Activated gamma-delta T cell (primary cell): Measurements from ENCODE around the gene PGC.

Source experiments
- DNase-seq: peaks from one replicate; lab custom pipeline; 2025; lab: John Stamatoyannopoulos, UW

The PGC gene

DNA sequence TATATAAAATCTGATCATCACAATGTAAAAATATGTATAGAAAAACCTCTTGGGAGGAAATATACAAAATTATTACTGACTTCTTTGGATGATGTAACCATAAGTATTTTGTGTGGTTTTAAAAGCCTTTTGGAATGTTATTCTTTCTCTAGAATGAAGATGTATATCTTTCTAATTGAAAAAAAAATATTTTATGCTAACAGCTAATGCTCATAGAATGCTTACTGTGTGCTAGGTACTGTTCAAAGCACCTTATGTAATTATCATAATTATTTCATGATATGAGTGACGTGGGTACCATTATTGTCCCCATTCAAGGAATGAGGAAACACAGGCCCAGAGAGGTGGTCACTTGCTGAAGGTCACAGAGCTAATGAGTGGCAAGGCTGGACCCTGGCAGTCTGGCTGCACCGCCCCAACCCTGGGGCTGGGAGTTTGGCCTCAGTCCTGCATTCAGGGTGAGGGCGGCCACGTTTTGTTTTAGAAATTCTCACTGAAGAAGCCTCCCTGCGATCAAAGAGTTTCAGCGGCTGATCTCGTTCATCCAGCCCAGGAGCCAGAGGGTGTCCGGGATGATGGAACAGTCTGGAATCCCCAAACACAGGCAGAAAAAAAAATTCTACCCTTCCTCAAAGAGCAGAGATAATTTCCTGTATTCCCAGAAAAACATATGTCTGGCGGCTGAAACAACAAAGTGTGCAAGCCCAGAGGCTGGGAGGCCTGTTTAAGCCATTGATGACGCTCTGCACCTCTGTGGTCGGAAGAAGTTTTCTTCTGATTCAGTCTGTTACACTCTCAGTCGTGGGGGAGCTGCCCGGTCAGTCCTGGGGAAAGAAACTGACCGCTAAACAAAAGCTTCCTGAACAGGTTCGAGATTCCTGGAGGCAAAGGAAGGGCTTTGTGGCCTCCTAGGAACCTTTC, 49.1 kb downstream of the PGC start:
- DNase-seq = no peak

DNA sequence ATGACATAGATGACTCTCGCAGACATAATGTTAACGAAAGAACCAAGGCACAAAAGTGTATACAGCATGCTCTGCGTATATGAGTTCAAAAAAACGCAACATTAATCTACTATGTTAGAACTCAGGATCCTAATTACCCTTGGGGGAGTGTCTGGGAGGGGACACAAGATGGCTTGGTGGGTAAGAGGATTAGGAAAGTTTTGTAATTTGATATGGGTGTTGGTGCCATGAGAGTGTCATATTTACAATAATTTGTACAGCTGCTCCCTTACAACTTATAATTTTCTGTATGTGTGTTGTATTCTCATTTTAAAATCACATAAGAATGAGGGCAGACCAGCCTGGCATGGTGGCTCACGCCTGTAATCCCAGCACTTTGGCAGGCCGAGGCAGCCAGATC, 50.4 kb downstream of the PGC start:
- no peak for DNase-seq

DNA sequence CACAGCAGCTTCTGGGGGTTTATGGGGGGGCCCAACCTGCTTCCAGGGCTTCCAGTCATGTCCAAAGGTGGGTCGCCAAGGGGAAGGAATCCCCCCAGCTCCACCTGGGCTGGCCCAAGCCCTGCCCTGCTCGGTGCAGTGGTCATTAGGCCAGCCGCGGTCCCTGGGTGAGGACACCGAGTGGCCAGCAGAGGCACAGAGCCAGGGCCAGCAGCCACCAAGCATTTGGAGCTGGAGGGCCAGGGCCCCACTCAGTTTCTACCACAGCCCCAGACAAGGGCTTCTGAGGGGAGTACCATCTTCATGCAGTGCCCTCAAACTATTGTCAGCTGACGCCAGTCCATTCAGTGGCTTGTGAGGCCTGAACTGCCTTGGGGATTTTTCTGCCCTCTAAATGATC, 51.4 kb downstream of the PGC start:
- no peak for DNase-seq

DNA sequence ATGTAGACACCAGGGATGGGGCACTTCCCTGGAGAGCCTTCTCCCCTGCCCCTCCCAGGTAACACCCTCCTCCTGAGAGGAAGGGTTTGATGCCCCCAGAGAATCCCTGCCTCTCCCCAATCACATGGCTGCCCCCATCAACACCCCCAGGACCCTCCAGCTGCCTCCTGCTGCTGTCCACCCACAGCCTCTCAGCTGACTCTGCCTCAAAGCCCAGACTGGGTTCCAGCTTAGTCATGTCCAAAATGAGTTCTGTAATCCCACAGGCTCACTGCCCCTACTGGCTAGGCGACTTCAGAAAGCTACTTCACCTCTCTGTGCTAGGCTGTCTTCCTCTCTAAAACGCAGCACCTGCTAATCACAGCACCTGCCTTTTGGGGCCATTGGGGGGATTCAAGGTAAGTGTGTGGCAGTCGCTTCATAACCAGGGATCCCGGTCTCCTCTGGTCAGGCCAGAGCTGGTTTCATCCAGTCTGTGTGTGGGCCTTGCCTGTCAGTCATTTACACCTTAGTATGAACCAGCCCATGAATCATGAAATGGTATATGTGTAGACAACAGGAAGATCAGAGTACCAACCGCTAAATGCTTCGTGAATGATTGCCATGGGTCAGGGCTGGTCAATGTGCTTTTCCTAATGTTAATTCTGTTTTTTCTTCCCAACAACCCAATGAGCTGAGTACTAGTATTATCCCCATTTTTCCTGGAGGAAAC, 52.2 kb downstream of the PGC start:
- no peak for DNase-seq

DNA sequence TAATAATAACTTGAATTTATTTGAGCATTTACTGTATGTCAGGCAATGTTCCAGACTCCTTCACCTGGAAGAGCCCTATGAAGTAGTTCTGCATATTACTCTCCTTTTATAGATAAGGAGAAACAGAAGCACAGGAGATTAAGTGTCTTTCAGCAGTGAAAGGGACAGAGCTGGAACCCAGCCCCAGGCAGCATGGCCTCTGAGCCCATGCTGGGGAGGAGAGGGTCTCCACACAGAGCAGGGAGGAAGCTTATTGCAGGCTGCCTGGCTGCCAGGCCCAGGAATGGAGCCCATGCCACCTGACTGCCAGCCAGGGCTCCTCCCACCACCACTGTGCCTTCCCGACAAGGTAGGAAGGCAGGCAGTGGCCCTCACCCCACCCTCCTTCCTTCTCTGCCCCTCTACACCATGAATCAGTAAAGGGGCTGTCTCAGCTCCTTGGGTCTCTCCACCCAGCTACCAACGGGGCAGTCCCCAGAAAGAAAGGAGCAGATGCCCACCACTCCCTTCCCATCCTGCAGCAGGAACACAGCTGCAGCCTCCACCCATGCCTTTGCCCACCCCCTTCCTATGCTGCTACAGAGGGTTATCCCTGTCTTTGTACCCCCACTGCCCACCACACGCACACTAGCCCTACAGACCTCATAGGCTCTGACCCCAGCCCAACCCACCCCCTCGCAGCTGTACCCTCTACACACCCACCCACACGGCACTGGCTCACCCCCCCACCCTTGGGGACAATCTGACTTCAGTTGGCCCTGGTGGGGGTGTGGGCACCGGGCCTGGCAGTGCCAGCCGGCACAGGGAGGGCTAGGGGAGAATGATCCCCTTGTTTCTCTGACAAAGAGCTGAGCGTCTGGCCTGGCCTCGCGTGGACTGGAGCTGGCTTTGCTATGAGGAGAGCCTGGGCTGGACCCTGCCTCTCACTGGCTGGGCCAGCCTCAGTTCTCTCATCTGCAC, 53.6 kb downstream of the PGC start:
- DNase-seq = no peak

DNA sequence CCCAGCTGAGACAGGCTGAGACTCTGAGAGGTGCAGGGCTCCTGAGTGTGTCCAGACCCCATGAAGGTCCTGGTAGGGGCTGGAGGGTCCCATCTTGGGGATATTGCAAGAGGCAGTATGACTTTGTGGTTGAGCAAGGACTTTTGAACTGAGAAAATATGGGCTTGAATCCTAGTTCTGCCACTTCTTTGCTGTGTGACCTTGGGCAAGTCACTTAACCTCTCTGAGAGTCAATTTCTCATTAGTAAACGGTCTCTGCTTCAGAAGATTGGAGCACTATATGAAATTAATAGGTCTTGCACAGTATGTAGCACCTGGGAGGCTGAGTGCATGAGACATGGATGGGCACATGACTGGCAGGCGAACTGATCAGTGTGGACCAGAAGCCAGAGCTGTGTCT, 54.5 kb downstream of the PGC start:
- no peak for DNase-seq

DNA sequence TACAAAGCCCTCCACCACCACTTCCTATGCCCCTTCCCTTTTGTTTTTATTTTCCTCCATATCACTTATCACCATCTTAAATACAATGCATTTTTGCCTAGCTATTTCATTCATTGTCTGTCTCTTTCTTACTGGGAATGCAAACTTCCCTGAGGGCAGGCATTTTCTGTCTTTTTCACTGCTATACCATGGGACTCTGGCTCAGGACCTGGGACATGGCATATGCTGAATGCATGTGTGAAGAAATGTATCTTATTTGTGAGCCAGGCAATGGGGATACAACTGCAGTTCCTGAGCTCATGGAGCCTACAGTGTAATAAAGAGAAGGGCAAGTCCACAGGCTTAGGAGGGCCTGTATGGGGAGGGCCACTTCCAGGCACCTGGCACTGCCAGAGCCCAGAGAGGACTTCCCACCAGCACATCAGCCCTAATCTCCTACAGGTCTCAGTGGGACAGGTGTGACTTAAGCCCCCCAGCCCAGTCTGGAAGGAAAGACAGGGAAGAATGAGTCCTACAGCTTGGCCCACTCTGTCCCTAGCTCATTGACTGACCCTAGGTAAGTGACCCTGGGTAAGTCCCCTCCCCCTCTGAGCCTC, 55.0 kb downstream of the PGC start:
- DNase-seq = no peak

DNA sequence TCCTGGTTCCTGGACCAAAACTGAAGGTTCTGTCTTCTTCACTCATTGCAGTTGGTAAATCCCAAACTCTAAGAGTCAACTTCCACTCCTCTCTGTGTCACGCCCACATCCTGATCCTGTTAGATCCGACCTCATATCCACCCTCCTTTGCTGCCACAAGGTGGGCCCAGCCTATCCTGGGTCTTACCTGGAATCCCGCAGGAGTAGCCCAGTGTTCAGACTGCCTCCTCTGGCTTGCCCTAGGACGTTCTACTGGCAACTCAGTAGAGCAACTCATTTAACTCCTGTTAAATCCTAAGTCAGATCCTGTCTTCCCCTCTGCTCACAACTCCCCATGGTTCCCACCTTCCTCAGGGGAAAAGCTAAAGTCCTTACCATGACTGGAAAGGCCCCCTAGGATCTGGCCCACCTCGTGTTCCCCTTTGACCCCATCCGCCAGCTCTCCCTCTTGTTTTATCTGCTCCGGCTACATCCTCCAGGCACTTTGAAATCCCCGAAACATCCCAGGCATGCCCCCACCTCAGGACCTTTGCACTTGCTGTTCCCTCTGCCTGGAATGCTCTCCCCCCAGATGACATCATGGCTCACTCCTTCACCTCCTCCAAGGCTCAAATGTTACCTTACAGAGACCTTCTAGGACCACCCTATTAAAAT, 55.6 kb downstream of the PGC start:
- DNase-seq = no peak

DNA sequence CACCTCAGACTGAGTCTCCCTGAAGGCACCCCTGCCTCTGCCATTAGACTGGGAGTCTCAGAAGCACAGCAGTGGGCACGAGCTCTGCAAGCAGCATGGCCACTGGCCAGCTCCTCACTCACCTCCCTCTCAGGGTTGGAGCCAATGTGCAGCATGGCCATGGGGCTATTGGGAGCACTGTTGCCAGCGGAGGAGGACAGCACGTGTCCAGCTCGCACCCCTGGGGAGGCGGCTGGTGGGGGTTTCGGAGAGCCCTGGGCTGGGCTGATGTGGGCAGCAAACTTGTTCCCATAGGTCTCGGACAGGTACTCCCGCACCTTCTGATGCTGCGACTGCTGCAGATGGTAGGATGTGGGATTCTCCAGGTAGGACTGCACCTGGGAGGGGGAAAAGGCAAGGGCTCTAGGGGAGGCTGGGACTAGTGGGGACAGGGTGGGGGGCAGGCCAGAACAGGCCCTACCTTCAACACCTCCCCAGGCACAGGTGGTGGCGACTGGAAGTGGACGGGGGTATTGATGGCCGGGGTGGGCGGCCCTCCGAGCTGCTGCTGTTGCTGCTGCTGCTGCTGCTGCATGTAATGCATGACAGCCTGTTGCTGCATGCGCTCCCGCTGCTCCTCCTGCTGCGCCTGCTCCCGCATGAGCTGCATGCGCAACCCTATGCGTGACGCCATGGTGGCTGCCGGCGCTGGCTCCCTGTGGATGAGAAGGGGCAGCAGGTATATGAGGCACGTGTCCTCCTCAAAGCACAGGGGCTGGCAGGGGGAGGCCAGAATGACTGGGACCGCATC, 56.5 kb downstream of the PGC start:
- DNase-seq = no peak

DNA sequence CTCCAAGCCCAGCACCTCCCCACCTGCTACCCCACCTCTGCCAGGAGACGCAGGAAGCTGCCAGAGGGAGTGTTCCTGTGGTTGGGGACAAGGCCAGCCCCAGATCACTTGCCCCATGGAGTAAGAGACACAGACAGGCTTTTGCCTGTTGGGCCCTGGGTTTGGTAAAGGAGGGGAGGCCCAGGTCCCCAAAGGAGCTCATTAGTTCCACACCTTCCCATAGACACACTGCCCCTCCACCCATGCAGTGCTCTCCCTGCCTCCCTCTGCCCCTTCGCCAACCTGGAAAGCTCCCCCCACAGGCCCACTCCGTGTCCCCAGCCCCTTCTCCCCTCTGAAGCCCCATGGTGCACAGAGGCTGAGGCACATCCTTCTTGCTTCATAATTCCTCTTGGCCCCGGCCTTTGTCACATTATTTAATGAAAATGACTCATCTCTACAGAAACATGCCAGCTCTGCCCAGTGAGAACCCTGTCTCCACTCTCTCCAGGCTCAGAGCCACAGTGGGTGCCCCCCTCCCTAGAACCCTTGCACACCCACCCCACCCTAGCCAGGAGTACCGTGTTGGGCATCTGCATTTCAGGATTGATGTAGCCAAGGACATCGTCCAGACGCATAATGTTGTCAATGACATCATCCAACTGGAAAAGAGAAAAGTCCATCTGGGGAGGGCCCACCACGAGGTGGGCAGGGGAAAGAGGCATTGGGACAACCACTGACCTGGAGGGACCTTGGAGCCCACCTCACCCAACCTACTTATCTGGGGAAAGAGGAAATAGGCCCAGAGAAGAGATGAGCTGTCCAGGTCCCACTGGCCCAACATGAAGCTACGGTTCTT, 57.8 kb downstream of the PGC start:
- DNase-seq = no peak

DNA sequence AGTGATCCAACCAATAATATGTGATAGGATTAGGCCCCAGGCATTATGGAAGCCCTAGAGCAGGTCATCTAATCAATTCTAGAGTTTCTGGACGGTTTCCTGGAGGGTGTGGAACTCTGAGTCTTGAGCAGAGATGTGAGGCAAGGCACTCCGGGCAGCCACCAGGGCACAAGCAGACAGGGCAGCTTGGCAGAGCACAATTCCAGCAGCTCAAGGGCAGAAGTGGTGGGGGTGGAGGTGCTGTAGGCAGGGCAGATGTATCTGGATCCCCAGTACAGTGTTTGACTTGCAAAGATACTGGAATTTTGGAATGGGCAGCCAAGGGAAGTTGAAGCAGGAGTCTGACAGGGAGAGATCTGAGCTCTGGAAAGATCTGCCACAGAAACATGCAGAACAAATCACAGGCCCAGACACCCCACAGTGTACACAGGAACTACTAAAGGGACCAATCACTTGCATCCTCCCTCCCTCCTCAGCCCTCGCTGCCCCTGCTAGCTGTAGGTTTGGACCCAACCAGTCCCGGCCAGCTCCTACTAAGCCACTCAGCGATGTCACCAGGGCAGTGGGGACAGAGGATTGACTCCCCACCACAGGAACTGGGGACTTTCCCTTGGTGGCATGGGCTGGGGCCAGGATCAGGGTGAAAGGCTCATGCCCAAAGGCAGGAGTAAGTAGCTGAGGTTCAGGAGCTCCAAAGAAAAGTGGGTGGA, 58.8 kb downstream of the PGC start:
- DNase-seq = no peak

DNA sequence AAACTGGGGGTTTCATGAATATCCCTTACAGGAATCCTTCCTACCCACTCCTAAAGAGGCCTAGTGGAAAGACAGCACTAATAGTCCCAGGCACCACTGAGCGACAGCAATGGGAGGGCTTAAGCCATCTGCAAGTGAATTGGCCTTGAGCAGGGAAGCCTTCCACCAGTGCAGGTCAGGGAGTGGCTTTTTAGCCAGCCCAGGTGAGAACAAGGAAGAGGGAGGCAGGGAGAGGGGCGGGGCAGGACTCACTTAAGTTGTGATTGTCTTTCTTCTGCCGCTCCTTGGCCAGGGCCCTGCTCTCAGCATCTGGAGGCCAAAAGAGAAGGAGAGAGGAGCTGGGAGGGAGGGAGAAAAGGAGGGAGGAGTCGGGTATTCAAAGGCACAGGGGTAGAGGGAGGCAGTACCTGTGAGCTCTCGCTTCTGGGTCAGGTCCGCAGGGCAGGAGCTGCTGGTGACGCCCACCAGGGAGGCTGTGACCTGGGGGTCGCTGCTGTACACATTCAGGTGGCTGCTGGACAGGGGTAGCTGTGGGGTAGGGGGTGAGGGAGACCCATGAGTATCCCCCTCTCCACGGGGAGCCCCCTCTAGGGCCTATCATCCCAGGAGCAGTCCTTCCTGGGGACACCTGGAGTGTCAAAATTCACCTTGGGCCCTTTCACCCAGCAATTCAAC, 59.6 kb downstream of the PGC start:
- no peak for DNase-seq
